WTC11 (cell line): ENCODE measurements around the gene FKBP10.

Source experiments
- ARID4B ChIP-seq: sonication (generic); formaldehyde crosslinking; IDR thresholded peaks from 2 replicates; pipeline ENCODE4 v1.8.0; 2023; ENCODE audit warnings: missing genetic modification reagents, mild to moderate bottlenecking, borderline replicate concordance
- ATF3 ChIP-seq: sonication (generic); formaldehyde crosslinking; conservative IDR thresholded peaks from 2 replicates; pipeline ENCODE4 v1.8.1; 2022; ENCODE audit warnings: mild to moderate bottlenecking, missing genetic modification reagents
- CREM ChIP-seq: sonication (generic); formaldehyde crosslinking; IDR thresholded peaks from 2 replicates; pipeline ENCODE4 v1.8.1; 2022; ENCODE audit warnings: mild to moderate bottlenecking, missing genetic modification reagents, moderate library complexity
- CTCF ChIP-seq: fragments of 200-600 bp; IDR thresholded peaks from 2 replicates; pipeline ENCODE4 v1.8.0; 2022; ENCODE audit warnings: antibody characterized with exemption
- TEAD4 ChIP-seq: sonication (generic); formaldehyde crosslinking; IDR thresholded peaks from 2 replicates; pipeline ENCODE4 v1.8.0; 2022; ENCODE audit warnings: mild to moderate bottlenecking, missing genetic modification reagents
- USF2 ChIP-seq: sonication (generic); formaldehyde crosslinking; IDR thresholded peaks from 2 replicates; pipeline ENCODE4 v1.8.1; 2023; ENCODE audit warnings: mild to moderate bottlenecking, missing genetic modification reagents, moderate library complexity
- ZNF121 ChIP-seq: sonication (generic); formaldehyde crosslinking; IDR thresholded peaks from 2 replicates; pipeline ENCODE4 v1.8.0; 2023; ENCODE audit warnings: missing genetic modification reagents
- ZNF281 ChIP-seq: sonication (generic); formaldehyde crosslinking; IDR thresholded peaks from 2 replicates; pipeline ENCODE4 v1.8.0; 2023; ENCODE audit warnings: mild to moderate bottlenecking, missing genetic modification reagents
- ZNF416 ChIP-seq: fragments of 250-450 bp; sonication (Bioruptor Pico); IDR thresholded peaks from 2 replicates; pipeline ENCODE4 v1.9.0; 2021; ENCODE audit warnings: mild to moderate bottlenecking, inconsistent platforms
- TF ChIP-seq, protein P1 (sequence below): sonication (generic); formaldehyde crosslinking; IDR thresholded peaks from 2 replicates; pipeline ENCODE4 v1.8.0; 2022; ENCODE audit warnings: mild to moderate bottlenecking, missing genetic modification reagents
- TF ChIP-seq, protein P2 (sequence below): sonication (generic); formaldehyde crosslinking; IDR thresholded peaks from 2 replicates; pipeline ENCODE4 v1.8.0; 2022; ENCODE audit warnings: mild to moderate bottlenecking, missing genetic modification reagents

DNA sequence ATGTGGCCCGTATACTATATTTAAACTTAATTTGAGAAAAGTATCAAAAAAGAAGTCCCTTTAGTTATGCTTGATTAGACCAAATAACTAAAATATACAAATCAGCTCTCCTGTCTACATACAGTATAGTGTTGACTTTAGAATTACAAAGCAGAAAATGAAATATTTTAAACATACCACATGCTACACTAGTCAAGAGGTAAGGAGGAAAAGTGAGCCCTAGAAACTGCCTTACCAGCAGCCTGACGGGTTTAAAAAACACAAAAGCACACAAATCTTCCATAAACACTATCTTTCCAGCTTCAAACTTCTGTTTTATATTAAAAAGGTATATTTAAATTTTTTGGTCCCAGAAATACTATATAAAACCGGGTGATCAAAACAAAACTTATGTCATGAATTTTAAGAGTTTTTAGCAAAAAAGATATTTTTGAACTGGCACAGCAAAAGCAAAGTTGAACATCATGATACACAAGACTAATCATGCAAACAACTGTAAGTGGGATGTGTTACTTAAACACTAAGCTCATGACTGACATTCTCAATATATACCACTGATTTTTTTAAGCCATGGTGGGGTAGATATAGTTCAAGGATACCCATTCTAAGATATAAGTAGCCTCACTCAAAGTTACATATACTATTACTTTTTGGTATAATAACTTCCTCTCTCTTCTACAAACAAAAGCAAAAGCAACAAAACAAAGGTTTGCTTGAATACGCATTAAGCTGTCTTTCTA, 36.6 kb downstream of the FKBP10 start:
- TF ChIP-seq CTCF (no peak), TEAD4 (CRISPR knock-in tag) (no peak), ARID4B (no peak), ZNF121 (CRISPR knock-in tag) (no peak), USF2 (CRISPR knock-in tag) (no peak), ZNF416 (CRISPR knock-in tag) (no peak), ATF3 (CRISPR knock-in tag) (no peak), ZNF281 (no peak), CREM (CRISPR knock-in tag) (no peak)
- TF ChIP-seq, protein P1, sequence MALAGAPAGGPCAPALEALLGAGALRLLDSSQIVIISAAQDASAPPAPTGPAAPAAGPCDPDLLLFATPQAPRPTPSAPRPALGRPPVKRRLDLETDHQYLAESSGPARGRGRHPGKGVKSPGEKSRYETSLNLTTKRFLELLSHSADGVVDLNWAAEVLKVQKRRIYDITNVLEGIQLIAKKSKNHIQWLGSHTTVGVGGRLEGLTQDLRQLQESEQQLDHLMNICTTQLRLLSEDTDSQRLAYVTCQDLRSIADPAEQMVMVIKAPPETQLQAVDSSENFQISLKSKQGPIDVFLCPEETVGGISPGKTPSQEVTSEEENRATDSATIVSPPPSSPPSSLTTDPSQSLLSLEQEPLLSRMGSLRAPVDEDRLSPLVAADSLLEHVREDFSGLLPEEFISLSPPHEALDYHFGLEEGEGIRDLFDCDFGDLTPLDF (CRISPR knock-in tag) = no peak
- TF ChIP-seq, protein P2, sequence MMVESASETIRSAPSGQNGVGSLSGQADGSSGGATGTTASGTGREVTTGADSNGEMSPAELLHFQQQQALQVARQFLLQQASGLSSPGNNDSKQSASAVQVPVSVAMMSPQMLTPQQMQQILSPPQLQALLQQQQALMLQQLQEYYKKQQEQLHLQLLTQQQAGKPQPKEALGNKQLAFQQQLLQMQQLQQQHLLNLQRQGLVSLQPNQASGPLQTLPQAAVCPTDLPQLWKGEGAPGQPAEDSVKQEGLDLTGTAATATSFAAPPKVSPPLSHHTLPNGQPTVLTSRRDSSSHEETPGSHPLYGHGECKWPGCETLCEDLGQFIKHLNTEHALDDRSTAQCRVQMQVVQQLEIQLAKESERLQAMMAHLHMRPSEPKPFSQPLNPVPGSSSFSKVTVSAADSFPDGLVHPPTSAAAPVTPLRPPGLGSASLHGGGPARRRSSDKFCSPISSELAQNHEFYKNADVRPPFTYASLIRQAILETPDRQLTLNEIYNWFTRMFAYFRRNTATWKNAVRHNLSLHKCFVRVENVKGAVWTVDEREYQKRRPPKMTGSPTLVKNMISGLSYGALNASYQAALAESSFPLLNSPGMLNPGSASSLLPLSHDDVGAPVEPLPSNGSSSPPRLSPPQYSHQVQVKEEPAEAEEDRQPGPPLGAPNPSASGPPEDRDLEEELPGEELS (CRISPR knock-in tag) = no peak
